ENCODE data around the gene COL11A2.

COL11A2 gene

GRCh38 chr6:33206027-33206863 lies 14.0 kb upstream of the COL11A2 start:
- no peak overlapping the region for H3K27ac ChIP-seq

GRCh38 chr6:33205191-33206026 lies 13.1 kb upstream of the COL11A2 start:
- no peak for TF ChIP-seq CTCF (conservative IDR thresholded peaks at IDR 0.05)
- TF ChIP-seq ZFX (IDR thresholded peaks at IDR 0.05) = no peak
- peak overlapping the region; percentile 84 for H3K27ac ChIP-seq

More at GRCh38 chr6:33206027-33206863, 14.0 kb upstream of the COL11A2 start:
- no peak for TF ChIP-seq ZFX (IDR thresholded peaks at IDR 0.05)
- no peak for TF ChIP-seq CTCF (conservative IDR thresholded peaks at IDR 0.05)

GRCh38 chr6:33204415-33205190 lies 12.3 kb upstream of the COL11A2 start, which contains the start of gene HSD17B8:
HSD17B8 (plus strand) TSS chr6:33204655; CDS start chr6:33204669, 14 bp downstream.
- peak within 1 kb of the TSS; percentile 84 for H3K27ac ChIP-seq
- TF ChIP-seq CTCF (conservative IDR thresholded peaks at IDR 0.05) (no peak), ZFX (IDR thresholded peaks at IDR 0.05) (peak; percentile 37; the same call in 1 of the 2 replicates)

GRCh38 chr6:33204165-33204414 lies 11.8 kb upstream of the COL11A2 start:
- TF ChIP-seq ZFX (IDR thresholded peaks at IDR 0.05) (no peak), CTCF (conservative IDR thresholded peaks at IDR 0.05) (no peak)
- no peak overlapping the region; the same call in 1 of the 2 replicates for H3K27ac ChIP-seq

GRCh38 chr6:33203443-33204164 lies 11.3 kb upstream of the COL11A2 start:
- no peak overlapping the region; the same call in 1 of the 2 replicates for H3K27ac ChIP-seq
- TF ChIP-seq ZFX (IDR thresholded peaks at IDR 0.05) (no peak), CTCF (conservative IDR thresholded peaks at IDR 0.05) (no peak)

GRCh38 chr6:33202799-33203198 lies 10.5 kb upstream of the COL11A2 start:
- TF ChIP-seq CTCF (conservative IDR thresholded peaks at IDR 0.05) (no peak), ZFX (IDR thresholded peaks at IDR 0.05) (no peak)
- no peak overlapping the region for H3K27ac ChIP-seq
